LHCN-M2 (cell line): ENCODE results near the gene APLN. TPM values are rescaled to one million over a fixed set of nuclear protein-coding genes. Genes with fewer than 3 reads are reported as not detected.

Experiments used
- DNase-seq: peaks from one replicate; pipeline ENCODE4 v3.0.0-alpha.2; 2012; ENCODE audit warnings: low read depth
- total RNA-seq: library from RNA; depleted of rRNA; stranded (reverse); fragments of >200 nt; gene quantifications from 2 replicates; pipeline ENCODE4 v1.2.3, GENCODE V29; 2014; rRNA removed

Gene APLN
- total RNA-seq, 1 experiment from 2014 or later: 6.7 TPM

DNA sequence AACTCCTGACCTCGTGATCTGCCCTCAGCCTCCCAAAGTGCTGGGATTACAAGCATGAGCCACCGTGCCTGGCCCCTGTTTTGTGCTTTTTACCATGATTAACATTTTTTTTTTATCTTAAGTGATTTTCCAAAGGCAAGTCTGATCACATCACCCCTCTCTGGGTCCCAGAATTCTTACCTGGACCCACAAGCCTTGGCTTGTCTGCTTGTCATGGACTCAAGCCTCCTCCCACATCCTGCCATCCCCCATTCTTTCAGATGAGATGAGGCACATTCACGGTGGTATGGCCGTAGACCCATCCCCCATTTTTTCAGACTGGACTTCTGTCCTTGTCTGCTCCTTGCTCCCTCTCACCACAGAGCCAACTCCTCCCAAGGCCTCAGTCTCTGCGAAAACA lies 55.3 kb downstream of the APLN start:
- no peak for DNase-seq

DNA sequence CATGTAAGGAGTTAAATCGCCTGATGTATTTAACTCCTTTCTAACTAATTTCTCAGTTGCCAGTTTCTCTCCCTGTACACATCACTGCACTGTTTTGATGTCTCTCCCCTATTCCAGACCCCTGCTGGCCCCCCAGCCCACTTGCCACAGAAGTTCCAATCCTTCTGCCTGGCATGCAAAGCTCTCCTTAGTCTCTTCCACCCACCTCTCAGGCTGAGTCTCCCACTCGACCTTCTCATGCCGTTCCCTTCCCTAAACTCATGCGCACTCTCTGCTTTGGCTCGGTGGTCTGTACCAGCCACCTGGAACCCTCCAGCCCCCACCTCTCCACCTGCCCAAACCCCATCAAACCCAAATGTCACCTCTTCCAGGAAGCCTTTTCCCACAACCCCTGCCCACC lies 56.9 kb downstream of the APLN start:
- no peak for DNase-seq

DNA sequence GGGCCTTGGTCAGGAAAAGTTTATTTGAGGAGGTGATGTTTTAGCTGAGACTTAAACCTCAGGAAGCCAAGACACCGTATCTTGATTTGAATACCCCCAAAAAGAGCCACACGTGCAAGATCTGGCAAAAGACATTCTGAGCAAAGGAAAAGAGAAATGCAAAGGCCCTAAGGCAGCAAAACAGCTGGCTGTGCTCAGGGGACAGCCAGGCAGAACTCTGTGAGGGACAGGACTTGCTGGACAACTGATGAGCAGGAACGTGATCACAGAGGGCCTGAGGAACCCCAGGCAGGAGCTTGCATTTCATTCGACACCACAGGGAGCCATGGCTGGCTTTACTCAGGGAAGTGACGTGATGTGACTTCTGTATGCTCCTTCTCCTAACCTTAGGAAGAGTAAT lies 58.7 kb downstream of the APLN start:
- DNase-seq: no peak

Other genes with a start within 250 kb of the APLN start
- gene SMARCA1, start 131.5 kb downstream of the APLN start, total RNA-seq: 38.0 and 42.6 TPM in 2 replicates
- gene OCRL, start 114.7 kb downstream of the APLN start, total RNA-seq: 16.7 and 18.4 TPM in 2 replicates
- not detected in 2 replicates for gene XPNPEP2, start 84.0 kb upstream of the APLN start, total RNA-seq
- gene SASH3, start 125.0 kb upstream of the APLN start, total RNA-seq: not detected in 2 replicates
- 23.9 TPM in 2 replicates for gene ZDHHC9, start 188.9 kb upstream of the APLN start, total RNA-seq